Measurements from ENCODE around the gene TBX10.
"Not testable (repeated sequence)": the region's sequence is repeated elsewhere in the genome, so short reads cannot be mapped to it uniquely, and the experiment has no call there.

Gene TBX10

DNA sequence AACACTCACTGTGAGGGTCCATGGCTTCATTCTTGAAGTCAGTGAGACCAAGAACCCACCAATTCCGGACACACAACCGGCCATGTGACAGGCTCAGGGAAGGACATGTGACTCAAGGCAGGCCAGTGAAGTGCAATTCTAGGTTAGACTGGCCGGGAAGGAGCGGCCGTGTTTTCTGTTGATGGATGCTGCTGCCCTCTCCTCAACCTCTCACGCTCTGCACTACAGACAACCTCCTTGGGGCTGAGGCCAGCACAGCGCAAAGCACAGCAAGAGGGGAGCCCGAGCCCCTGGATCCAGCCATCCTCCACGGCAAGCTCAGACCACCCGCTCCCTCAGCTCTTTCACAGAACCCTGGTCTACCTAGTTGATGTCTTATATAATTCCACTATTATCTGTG is 12.6 kb downstream of the TBX10 start:
- Mint-ChIP-seq H3K27ac (peak overlapping the region in 2 of 3 experiments; percentile 7 to 44), H3K4me3 (peak overlapping the region in 2 of 3 experiments; percentile 32 to 47), H3K4me1 (peaks cover 5% of the 10 kb centered on the region), H3K27me3 (ENCODE audit: low read depth) (peaks cover under 1% of the 10 kb centered on the region), H3K36me3 (ENCODE audit: low read depth) (peaks cover 24% of the 10 kb centered on the region), H3K9me3 (no peaks in the 10 kb centered on the region)
- TF ChIP-seq, protein P1, sequence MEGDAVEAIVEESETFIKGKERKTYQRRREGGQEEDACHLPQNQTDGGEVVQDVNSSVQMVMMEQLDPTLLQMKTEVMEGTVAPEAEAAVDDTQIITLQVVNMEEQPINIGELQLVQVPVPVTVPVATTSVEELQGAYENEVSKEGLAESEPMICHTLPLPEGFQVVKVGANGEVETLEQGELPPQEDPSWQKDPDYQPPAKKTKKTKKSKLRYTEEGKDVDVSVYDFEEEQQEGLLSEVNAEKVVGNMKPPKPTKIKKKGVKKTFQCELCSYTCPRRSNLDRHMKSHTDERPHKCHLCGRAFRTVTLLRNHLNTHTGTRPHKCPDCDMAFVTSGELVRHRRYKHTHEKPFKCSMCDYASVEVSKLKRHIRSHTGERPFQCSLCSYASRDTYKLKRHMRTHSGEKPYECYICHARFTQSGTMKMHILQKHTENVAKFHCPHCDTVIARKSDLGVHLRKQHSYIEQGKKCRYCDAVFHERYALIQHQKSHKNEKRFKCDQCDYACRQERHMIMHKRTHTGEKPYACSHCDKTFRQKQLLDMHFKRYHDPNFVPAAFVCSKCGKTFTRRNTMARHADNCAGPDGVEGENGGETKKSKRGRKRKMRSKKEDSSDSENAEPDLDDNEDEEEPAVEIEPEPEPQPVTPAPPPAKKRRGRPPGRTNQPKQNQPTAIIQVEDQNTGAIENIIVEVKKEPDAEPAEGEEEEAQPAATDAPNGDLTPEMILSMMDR (IDR thresholded peaks at IDR 0.05; ENCODE audit: unreplicated experiment in 3 of 3), result no peak

DNA sequence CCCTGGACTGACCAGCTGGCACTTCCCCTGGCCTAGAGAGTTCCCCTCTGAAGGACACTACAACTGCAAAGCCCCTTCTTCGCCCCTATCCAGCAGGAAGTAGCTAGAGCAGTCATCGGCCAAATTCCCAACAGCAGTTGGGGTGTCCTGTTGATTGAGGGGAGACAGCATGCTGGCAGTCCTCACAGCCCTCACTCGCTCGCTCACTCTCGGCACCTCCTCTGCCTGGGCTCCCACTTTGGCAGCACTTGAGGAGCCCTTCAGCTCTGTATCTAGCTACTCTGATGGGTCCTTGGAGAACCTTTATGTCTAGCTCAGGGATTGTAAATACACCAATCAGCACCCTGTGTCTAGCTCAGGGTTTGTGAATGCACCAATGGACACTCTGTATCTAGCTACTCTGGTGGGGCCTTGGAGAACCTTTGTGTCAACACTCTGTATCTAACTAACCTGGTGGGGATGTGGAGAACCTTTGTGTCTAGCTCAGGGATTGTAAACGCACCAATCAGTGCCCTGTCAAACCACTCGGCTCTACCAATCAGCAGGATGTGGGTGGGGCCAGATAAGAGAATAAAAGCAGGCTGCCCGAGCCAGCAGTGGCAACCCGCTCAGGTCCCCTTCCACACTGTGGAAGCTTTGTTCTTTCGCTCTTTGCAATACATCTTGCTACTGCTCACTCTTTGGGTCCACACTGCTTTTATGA is 13.3 kb downstream of the TBX10 start:
- peaks cover 24% of the 10 kb centered on the region for H3K36me3 Mint-ChIP-seq (ENCODE audit: low read depth)
- H3K4me3 Mint-ChIP-seq, result peak overlapping the region in 2 of 3 experiments; percentile 32 to 47
- not testable (repeated sequence) for H3K9me3 Mint-ChIP-seq; H3K27me3 Mint-ChIP-seq (ENCODE audit: low read depth)
- peaks cover 12% of the 10 kb centered on the region for H3K4me1 Mint-ChIP-seq
- H3K27ac Mint-ChIP-seq, result peak overlapping the region in 2 of 3 experiments; percentile 7 to 44

DNA sequence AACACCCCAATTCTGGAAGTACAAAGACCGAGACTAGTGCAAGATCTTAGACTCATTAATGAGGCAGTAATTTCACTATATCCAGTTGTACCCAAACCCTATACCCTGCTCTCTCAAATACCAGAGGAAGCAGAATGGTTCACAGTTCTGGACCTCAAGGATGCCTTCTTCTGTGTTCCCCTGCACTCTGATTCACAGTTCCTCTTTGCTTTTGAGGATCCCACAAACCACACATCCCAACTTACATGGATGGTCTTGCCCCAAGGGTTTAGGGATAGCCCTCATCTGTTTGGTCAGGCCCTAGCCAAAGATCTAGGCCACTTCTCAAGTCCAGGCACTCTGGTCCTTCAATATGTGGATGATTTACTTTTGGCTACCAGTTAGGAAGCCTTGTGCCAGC is 15.8 kb downstream of the TBX10 start:
- Mint-ChIP-seq H3K4me1 (peaks cover 23% of the 10 kb centered on the region), H3K36me3 (ENCODE audit: low read depth) (peaks cover 28% of the 10 kb centered on the region), H3K4me3 (peak overlapping the region in 2 of 3 experiments; percentile 14 to 35)
- not testable (repeated sequence) for H3K27me3 Mint-ChIP-seq (ENCODE audit: low read depth); H3K27ac Mint-ChIP-seq; H3K9me3 Mint-ChIP-seq

DNA sequence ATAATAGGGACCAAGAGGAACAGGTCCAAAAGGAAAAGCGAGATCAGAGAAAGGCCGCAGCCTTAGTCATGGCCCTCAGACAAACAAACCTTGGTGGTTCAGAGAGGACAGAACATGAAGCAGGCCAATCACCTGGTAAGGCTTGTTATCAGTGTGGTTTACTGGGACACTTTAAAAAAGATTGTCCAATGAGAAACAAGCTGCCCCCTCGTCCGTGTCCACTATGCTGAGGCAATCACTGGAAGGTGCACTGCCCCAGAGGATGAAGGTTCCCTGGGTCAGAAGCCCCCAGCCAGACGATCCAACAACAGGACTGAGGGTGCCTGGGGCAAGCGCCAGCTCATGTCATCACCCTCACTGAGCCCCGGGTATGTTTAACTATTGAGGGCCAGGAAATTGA is 16.7 kb downstream of the TBX10 start:
- not testable (repeated sequence) for H3K27ac Mint-ChIP-seq

DNA sequence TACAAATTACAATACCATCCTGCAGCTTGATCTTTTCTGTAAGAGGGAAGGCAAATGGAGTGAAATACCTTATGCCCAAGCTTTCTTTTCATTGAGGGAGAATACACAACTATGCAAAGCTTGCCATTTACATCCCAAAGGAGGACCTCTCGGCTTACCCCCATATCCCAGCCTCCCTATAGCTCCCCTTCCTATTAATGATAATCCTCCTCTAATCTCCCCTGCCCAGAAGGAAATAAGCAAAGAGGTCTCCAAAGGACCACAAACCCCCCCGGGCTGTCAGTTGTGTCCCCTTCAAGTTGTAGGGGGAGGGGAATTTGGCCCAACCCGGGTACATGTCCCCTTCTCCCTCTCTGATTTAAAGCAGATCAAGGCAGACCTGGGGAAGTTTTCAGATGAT is 17.6 kb downstream of the TBX10 start:
- H3K36me3 Mint-ChIP-seq (ENCODE audit: low read depth), result peaks cover 23% of the 10 kb centered on the region
- H3K27ac Mint-ChIP-seq, result peak overlapping the region in 1 of 3 experiments; percentile 83
- peak overlapping the region; percentile 92 to 96 (median 96) for H3K4me3 Mint-ChIP-seq
- H3K9me3 Mint-ChIP-seq; H3K27me3 Mint-ChIP-seq (ENCODE audit: low read depth): not testable (repeated sequence)
- peaks cover 34% of the 10 kb centered on the region for H3K4me1 Mint-ChIP-seq

More for the DNA sequence above, 16.7 kb downstream of the TBX10 start:
- not testable (repeated sequence) for H3K27me3 Mint-ChIP-seq (ENCODE audit: low read depth); H3K9me3 Mint-ChIP-seq
- H3K4me1 Mint-ChIP-seq, result peaks cover 25% of the 10 kb centered on the region
- H3K4me3 Mint-ChIP-seq, result peak overlapping the region; percentile 50 to 96 (median 64)
- H3K36me3 Mint-ChIP-seq (ENCODE audit: low read depth), result peaks cover 28% of the 10 kb centered on the region

DNA sequence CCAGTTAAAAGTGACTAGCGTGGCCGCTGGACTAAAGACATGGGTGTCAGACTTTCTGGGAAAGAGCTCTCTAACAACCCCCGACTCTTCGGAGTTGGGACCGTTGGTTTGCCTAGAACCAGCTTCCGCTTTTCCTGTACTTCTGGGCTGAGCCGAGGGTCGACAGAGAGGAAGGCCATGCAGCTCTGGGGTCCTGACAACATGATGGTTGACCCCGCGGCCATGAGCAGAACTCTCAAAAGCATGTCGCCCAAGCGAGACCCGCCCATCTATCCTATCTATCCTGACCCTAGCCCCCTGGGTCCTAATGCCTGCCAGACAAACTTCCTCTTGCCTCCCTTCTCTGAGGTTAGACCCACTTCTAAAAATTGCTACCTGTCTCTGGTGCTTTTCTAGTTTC is 18.9 kb downstream of the TBX10 start:
- Mint-ChIP-seq H3K4me3 (peak overlapping the region; percentile 92 to 96 (median 96)), H3K36me3 (ENCODE audit: low read depth) (peaks cover 11% of the 10 kb centered on the region), H3K4me1 (peaks cover 35% of the 10 kb centered on the region), H3K27ac (peak overlapping the region; percentile 83 to 94 (median 85)), H3K27me3 (ENCODE audit: low read depth) (peaks cover 10% of the 10 kb centered on the region)
- not testable (repeated sequence) for H3K9me3 Mint-ChIP-seq

DNA sequence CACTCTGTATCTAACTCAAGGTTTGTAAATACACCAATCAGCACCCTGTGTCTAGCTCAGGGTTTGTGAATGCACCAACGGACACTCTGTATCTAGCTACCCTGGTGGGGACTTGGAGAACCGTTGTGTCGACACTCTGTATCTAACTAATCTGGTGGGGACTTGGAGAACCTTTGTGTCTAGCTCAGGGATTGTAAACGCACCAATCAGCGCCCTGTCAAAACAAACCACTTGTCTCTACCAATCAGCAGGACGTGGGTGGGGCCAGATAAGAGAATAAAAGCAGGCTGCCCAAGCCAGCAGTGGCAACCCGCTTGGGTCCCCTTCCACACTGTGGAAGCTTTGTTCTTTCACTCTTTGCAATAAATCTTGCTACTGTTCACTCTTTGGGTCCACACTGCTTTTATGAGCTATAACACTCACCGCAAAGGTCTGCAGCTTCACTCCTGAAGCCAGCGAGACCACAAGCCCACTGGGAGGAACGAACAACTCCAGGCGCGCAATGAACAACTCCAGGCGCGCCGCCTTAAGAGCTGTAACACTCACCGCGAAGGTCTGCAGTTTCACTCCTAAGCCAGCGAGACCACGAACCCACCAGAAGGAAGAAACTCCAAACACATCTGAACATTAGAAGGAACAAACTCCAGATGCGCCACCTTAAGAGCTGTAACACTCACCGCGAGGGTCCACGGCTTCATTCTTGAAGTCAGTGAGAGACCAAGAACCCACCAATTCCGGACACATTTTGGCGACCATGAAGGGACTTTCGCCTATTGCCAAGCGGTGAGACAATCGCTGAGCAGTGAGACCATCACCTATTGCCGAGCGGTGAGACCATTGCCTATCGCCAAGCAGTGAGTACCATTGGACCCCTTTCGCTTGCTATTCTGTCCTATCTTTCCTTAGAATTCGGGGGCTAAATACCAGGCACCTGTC is 19.6 kb downstream of the TBX10 start:
- Mint-ChIP-seq H3K27me3 (ENCODE audit: low read depth) (peaks cover 10% of the 10 kb centered on the region), H3K4me1 (peaks cover 35% of the 10 kb centered on the region), H3K4me3 (peak overlapping the region; percentile 92 to 96 (median 96)), H3K27ac (peak overlapping the region; percentile 83 to 94 (median 85))
- H3K36me3 Mint-ChIP-seq (ENCODE audit: low read depth); H3K9me3 Mint-ChIP-seq: not testable (repeated sequence)

DNA sequence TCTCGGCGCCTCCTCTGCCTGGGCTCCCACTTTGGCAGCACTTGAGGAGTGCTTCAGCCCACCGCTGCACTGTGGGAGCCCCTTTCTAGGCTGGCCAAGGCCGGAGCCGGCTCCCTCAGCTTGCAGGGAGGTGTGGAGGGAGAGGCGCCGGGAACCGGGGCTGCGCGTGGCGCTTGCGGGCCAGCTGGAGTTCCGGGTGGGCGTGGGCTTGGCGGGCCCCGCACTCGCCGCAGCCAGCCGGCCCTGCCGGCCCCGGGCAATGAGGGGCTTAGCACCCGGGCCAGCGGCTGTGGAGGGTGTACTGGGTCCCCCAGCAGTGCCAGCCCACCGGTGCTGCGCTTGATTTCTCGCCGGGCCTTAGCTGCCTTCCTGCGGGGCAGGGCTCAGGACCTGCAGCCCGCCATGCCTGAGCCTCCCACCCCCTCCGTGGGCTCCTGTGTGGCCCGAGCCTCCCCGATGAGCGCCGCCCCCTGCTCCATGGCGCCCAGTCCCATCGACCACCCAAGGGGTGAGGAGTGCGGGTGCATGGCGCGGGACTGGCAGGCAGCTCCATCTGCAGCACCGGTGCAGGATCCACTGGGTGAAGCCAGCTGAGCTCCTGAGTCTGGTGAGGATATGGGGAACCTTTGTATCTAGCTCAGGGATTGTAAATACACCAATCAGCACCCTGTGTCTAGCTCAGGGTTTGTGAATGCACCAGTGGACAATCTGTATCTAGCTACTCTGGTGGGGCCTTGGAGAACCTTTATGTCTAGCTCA is 20.5 kb downstream of the TBX10 start:
- peaks cover 14% of the 10 kb centered on the region for H3K27me3 Mint-ChIP-seq (ENCODE audit: low read depth)

More for the DNA sequence above, 20.5 kb downstream of the TBX10 start:
- Mint-ChIP-seq H3K4me1 (peaks cover 35% of the 10 kb centered on the region), H3K4me3 (peak overlapping the region in 2 of 3 experiments; percentile 92 to 96), H3K27ac (peak overlapping the region; percentile 83 to 94 (median 85))
- H3K9me3 Mint-ChIP-seq; H3K36me3 Mint-ChIP-seq (ENCODE audit: low read depth): not testable (repeated sequence)
